GM18520 (cell line): Measurements from ENCODE around the gene LYRM7.
"Not testable (repeated sequence)": the region's sequence is repeated elsewhere in the genome, so short reads cannot be mapped to it uniquely, and the experiment has no call there.

Experiments
- ATAC-seq: cut with Tn5 transposase; IDR thresholded peaks from one replicate; pipeline ENCODE4 v1.9.1; 2021; ENCODE audit not compliant: unreplicated experiment

LYRM7 gene

DNA sequence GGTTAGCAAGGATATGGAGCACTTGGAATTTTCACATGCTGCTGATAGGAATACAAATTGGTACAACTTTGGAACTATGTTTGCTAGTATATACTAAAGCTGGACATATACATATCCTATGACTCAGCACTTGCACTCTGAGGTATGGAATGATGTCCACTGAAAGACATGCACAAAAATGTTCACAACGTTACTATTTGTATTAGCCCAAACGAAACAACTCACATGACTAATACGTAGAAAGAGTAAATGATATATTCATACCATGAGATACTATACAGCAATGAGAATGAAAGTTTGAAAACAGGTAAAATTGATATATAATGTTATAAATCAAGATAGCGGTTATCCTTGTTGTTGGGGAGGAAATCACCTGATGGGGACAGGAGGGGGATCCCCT is 47.6 kb downstream of the LYRM7 start:
- ATAC-seq = no peak

DNA sequence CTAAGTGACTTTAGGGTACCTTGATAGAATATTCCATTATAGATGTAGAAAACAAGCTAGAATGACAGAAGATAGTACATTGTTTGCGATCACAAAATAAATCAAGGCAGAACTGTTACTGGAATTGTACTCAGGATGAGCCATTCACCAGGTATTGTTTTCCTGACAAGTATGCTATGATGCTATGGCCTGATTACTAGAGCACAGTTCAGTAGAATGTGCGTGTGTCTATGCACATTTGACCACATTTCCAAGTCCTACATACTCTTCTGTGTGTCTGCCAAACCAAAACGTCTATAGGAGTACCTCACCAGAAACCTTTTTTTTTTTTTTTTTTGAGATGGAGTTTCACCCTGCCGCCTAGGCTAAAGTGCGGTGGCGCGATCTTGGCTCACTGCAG is 49.8 kb downstream of the LYRM7 start:
- no peak for ATAC-seq

DNA sequence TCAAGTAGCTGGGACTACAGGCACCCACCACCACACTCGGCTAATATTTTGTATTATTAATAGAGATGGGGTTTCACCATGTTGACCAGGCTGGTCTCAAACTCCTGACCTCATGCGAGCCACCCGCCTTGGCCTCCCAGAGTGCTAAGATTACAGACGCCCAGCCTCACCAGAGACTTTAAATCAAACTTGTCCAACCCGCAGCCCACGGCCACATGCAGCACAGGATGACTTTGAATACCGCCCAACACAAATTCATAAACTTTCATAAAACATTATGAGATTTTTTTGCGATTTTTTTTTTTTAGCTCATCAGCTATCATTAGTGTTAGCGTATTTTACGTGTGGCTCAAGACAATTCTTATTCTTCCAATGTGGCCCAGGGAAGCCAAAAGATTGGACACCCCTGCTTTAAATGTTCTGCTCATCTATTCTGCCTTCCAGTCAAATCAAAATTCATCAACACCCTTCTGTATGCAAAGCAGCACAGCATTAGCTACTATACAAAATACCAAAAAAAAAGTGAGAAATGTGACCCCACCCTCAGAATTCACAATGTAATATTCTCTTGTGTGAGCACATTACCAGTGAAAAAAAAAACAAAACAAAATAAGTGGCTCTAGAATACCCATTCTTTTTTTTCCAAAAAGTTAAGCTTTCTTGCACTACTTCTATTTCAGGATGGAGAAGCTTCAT is 50.4 kb downstream of the LYRM7 start:
- no peak for ATAC-seq

DNA sequence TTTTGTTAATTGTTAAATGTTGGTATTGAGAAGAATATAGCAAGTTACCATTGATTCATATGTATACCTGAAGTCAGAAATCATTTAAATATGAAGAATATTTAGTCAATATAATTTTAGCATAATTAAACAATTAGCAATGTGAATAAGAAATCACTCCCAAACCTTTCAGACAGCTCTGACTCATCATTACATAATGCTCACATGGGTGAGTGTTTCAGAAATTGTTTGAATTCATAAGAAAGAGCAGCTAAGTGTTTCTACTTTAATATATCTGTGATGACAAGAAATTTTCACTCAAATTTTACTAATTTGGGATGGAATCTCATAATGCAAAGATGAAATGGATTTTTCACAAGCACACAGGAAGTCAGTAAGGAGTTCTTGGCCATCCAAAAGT is 51.1 kb downstream of the LYRM7 start:
- no peak for ATAC-seq

DNA sequence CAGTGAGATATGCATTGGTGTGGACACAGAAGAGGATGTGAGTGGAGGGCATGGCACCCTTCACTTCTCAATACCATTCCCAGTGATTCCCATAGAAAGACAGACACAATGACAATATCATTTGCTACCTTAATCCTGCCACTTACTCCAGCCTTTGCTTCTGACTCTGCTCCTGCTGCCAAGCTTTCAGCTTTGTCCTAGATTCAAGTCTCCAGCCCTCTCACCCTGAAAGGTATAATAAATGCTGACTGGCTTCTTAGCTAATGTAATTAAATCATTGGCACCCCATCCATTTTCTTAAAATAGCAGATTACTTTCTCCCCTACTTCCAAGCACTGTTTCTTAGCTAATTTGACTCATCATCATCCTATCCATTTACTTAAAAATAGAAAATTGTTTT is 52.0 kb downstream of the LYRM7 start:
- ATAC-seq = no peak

DNA sequence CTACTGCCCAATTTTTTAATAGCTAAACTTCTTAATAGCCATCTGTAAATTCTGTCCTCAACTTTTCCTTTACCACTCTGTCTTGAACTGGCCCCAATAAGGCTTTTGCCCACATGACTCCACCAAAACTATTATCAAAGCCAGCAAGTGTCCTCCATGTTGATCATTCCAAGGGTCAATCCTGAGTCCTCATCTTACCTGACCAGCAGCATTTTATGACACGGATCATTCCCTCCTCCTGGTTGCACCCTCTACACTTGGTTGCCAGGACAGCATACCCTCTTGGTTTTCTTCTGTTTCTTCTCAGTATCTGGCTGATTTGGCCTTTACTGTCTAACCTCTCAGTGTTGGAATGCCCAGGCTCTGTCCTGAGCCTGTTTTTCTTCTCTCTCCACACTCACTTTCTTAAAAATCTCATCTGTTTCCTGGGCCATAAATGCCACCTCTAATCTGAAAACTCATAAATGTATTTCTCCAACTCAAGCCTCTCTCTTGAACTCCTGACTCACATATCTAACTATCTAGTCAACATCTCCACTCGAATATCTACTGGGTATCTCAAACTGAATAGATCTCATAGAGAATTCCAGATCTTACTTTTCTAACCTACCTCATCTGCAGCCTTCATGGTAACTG is 53.1 kb downstream of the LYRM7 start:
- ATAC-seq = no peak

DNA sequence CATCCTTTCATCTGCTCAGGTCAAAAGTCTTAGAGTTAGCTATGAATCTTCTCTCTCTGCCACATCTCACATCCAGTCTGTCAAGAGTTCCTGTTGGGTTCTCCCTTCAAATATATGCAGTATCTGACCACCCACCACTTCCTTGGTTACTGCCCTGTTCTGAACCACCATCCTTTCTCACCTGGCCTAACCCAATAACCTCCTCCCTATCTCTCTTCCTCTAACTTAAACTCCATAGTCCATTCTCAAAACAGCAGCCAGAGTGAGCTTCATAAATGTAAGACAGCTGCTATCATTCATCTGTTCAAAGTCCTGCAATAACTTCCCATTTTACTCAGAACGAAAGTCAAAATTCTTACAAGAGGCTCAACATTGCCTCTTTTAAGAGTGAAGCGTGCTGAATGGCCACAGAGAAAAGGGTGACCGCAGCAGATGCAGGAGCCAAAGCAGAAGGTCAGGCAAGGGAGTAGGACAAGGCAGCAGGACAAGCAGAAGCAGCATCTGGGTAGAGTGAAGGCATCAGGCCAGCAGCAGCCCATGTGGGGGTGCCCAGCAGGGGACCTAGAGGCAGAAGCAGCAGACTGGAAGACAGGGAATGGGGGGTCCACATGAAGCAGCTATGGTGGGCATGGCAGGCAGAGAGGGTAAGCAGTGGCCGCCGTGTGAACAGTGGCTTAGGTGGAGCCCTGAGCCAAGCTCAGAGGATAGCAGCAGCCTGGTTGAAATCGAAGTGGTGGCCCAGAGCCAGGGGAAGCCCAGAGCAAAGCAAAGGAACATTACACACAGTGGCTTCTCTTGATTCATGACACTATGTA is 53.9 kb downstream of the LYRM7 start:
- peak; percentile 80 for ATAC-seq

DNA sequence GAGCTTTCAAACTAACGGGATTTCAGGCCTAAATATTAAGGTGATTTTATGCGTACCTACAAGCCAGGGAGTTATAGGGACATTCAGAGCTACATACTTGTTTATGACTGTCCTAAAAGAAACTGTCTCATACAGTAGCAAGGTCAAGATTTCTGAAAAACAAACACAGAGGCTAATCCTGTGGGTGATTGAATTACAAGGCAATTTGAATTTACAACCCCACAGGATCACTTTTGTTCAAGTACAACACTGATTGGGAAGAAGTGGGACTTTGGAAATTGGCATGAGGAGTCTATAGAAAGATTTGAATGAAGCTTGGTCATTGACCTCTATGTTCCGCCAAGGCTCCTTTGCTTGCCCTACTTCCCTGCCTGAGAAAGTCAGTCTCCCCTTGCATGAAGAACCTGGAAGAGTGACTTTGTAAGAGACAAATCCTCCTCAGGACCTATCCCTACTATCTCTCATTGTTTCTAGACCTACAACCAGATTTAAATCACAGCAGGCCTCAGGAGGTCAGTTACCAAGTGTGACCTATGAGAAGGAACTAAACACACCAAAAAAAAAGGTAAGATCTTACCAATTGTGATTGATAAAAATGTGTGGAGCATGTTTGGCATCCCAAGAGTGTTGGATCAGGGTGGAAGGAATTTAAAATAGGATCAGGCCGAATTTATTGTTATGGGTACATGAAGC is 54.7 kb downstream of the LYRM7 start:
- ATAC-seq = no peak

DNA sequence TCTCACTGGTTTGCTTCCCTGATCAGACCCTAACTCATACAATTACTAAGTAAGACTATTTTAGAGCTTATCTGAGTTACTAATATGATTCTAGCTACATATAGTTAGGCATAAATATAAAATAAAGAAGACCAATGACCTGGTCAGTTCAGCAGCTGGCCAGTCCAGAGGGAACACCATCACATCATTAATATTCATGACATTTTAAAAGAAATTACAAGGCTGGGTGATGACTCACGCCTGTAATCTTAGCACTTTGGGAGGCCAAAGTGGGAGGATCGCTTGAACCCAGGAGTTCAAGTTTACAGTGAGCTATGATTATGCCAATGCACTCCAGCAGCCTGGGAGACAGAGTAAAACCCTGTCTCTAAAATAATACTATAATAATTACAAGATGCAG is 56.2 kb downstream of the LYRM7 start:
- ATAC-seq = no peak

DNA sequence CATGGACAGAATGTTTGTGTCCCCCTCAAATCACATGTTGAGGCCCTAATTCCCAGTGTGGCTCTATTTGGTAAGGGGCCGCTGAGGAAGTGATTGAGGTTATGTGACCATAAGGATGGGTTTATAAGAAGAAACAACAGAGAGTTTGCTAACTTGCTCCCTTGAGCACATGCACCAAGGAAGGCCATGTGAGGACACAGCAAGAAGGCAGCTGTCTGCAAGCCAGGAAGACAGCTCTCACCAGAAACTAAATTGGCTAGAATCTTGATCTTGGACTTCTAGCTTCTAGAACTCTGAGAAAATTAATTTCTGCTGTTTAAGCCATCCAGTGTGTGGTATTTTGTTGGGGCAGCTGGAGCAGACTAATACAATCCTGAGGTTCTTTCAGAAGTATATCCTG is 57.9 kb downstream of the LYRM7 start:
- no peak for ATAC-seq

DNA sequence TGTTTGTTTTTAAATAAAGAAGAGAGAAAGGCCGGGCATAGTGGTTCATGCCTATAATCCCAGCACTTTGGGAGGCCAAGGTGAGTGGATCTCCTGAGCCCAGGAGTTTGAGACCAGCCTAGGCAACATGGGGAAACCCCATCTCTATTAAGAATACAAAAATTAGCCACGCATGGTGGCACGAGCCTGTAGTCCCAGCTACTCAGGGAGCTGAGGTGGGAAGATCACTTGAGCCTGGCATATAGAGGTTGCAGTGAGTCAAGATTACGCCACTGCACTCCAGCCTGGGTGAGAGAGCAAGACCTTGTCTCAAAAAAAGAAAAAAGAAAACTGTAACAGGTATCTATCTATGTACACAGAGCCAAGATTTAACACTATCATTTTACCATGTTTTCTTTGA is 58.9 kb downstream of the LYRM7 start:
- no peak for ATAC-seq

DNA sequence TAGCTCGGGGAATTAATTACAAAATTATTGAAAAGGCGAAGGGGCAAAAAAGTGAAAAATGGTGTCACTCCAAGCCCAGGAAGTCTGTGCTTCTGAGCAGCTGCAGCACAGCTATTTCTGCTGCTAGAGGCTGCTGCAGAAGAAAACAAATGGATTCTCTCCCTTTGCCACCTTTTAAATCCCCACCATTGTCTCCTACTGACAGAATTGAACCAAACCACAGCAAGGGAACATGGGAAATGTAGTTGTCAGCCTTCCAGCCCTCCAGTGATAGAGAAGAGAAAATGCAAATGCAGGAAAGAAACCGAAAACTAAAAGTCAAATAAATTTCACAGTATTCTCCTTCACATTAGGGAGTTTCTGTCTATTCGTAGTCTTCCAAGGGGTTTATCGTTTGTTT is 59.7 kb downstream of the LYRM7 start:
- no peak for ATAC-seq

DNA sequence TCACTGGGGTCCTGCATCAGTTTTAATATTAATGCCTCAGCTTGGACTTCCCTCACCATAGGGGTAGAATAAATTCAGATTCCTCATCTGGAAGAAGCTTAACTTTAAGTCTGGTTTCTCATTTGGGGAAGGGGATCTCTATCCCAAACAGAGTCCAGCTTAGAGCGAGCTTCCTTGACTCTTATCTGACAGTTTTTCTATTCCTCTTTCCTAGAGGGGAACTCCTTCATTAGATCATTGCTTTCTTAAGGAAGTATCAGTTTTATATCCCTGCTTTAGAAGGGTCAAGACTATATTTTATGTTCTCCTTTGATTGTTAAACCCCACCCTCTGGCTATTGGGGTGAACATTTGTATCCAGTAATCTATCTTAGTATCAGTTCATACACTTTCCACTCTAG is 68.9 kb downstream of the LYRM7 start:
- ATAC-seq = no peak

DNA sequence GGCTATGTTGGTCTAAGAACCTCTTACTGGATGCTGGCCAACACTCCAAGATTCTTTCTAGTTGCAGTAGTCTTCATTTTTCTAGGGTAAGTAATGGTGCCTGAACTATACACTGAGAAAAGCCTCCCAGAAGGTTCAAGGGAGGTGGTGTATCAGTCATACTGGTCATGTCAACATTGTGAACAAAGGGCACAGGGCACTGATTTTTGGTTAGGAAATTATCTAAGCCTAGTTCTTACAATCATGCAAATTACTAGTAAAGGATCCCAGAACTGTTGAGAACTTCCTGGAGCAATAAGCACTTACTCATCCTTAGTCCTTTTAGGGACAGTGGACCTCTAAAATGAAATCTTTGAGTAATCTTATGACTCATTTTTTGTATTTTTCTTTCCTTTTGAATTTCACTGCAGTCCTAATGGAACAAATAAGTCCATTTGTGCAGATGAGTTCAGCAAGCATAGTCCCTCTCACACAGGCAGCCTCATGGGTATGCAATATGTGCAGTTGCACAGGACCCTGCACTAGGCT is 72.0 kb downstream of the LYRM7 start:
- peak; percentile 55 for ATAC-seq

DNA sequence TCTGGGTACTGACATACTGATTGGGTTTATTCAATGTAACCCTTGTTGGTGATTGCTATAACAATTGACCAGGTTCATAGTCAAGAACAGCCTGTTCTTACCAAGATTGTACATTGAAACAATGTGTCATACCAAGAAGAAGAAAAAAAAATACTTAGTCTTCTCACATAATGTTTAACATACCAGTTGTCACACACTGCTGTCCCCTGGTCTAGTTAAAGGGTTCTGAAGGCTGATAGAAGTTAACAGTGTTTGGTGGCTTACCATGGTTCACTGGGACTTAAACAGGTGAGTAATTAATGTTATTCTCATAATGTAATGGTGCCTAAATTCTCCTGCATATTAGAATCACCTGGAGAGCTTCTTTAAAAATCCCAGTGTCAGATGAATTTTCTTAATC is 74.6 kb downstream of the LYRM7 start:
- ATAC-seq = no peak

DNA sequence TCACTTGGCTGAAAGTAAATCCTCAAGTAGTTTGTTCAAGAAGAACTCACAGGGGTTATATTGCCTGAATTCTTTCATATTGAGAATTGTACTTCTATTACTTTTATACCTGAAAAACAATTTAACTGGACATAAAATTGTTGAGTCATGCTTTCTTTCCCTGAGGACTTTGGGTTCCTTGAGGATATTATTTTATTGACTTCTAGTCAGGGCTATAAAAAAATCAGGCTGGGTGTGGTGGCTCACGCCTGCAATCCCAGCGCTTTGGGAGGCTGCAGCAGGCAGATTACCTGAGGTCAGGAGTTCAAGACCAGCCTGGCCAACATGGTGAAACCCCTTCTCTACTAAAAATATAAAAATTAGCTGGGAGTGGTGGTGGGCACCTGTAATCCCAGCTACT is 75.2 kb downstream of the LYRM7 start:
- ATAC-seq = no peak

DNA sequence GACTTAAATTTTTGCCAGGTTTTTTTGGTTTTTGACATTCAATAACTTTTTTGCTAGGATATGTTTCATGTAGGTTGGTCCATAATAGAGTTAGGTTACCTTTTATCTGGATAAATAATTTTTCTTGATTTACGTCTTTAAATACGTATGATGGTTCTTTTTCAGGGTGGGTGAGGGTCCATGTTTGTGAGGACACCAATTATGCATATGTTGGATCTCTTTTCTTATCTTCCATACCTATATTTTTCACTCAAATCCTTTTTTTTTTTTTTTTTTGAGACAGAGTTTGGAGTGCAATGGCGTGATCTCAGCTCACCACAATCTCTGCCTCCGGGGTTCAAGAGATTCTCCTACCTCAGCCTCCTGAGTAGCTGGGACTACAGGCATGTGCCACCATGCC is 75.8 kb downstream of the LYRM7 start:
- ATAC-seq = no peak

DNA sequence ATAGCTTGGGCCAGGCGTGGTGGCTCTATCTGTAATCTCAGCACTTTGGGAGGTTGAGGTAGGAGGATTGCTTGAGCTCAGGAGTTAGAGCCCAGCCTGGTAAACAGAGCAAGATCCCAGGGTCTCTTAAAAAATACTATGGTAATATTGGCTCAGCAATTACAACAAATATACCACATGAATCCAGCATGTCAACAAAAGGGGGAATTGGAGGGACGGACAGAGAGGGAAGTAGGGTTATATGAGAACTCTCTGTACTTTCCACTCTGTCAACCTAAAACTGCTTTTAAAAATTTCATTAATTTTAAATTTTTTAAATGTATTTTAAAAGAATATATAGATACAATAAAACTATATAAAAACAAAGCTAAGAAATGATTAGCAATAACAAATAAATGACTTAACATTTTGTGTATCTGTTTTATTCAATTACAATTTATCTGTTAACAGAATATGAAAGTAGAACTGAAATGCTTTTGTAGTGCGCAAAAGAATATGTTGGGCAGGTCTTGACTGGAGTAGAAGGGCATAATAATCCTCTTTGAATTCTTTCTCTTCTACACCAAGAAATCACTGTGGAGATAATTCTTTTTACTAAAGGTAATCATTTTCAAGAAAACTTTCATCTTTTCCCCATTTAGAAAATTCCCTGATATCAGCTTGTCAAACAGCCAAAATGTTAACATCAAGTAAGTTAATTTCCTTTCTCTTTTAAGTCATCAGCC is 80.2 kb downstream of the LYRM7 start:
- ATAC-seq = no peak

DNA sequence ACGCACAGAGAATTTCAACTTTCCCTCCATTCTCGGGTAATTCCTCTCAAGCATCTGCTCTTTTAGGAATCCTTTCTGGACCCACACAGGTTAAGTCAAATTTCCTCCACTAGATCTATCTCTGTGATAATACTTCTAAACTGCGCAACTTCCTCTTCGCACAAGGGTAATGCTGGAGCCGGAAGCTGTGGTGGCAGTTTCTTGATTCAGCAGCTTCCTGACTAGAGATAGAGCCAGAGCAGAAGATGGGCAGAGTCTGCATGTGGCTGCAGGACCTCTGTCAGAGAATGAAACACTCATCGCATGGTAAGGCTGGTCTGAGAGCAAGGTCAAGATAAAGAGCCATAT is 82.1 kb downstream of the LYRM7 start:
- peak; percentile 68 for ATAC-seq

DNA sequence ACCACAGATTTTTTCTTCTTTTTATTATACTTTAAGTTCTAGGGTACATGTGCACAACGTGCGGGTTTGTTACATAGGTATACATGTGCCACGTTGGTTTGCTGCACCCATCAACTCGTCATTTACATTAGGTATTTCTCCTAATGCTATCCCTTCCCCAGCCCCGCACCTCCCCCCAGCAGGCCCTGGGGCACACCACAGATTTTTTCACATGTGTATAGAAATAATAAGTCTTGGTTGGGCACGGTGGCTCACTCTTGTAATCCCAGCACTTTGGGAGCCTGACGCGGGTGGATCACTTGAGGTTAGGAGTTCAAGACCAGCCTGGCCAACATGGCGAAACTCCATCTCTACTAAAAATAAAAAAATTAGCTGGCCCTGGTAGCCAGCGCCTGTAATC is 83.3 kb downstream of the LYRM7 start:
- not testable (repeated sequence) for ATAC-seq

DNA sequence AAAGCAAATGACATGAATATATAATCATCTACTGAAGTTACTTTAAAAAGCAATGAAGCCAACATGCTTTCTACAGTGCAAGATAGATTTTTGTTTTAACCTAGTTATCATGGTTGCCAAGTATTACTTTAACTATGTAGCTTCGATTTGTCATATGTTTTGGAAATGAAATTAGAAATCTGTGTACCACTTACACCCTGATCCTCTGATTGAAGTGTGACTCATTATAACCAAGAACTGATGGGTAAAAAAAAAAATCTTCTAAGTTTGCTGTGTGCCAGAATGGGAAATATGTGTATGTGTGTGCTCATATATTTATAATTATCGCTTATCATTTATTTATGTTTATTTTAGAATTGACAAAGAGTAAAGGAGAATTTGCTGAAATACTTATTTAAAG is 84.0 kb downstream of the LYRM7 start:
- no peak for ATAC-seq
